GM18520 (cell line): ENCODE results near the gene PLGLB2.
"Not testable (repeated sequence)": the region's sequence is repeated elsewhere in the genome, so short reads cannot be mapped to it uniquely, and the experiment has no call there.

ENCODE experiments used
- ATAC-seq: cut with Tn5 transposase; IDR thresholded peaks from one replicate; pipeline ENCODE4 v1.9.1; 2021; ENCODE audit not compliant: unreplicated experiment

PLGLB2 gene

GRCh38 chr2:87747791-87748190 lies at the start of gene PLGLB2:
Gene PLGLB2, plus strand, starts transcription at chr2:87748087. Its CDS starts 67 bp downstream, at chr2:87748154.
- ATAC-seq = not testable (repeated sequence)

DNA sequence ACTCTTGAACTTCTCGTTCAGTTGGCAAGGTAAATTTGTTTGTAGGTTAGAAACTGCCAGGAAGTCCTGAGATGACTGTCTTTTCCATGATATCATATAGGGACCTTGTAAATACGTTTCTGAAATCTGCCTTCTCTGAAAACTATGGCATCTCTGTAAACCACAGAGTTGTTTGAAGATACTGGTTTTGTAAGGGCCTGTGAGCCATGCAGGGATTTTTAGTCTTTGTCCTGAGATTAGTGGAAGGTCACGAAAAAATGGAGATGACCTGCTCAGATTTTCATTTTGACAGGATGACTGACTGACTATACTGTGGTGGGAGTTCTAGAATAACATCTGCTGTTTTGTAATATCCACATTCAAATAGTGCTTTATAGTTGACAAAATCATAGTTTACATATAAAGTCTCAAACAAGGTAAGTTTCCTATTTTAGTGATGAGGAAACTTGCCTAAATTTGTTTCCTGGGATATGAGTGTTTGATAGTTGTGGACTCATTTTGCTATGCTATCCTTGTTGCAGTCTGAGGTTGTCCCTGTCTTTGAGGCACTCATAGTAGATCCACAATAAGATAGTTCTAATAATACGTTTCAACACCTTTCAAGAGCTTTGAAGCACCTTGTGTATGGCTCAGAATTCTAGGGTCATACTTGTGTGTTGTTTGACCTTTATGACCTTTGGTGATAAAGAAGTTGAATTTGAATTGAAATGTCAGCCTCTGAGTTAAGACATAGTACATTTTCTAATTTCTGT lies 43.1 kb upstream of the PLGLB2 start:
- ATAC-seq = not testable (repeated sequence)

DNA sequence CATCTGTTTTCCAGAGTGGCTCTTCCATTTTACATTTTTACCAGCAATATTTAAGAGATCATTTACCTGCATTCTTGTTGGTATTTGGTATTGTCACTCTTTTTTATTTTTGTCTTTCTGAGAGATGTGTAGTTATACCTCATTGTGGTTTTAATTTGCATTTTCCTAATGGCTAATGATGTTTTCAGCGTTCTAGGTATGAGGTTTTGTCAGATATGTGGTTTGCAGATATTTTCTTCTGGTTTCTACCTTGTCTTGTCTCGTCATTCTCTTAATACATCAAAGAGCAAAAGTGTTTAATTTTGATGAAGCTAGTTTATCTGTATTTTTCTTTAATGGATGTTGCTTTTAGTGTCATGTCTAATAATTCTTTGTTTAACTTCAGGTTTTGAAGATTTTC lies 39.5 kb upstream of the PLGLB2 start:
- ATAC-seq = peak; percentile 81

- ATAC-seq = not testable (repeated sequence)
Observed at GRCh38 chr2:87727940-87728599, 19.8 kb upstream of the PLGLB2 start.

- not testable (repeated sequence) for ATAC-seq
Observed at GRCh38 chr2:87740928-87741327, 7.0 kb upstream of the PLGLB2 start.

- not testable (repeated sequence) for ATAC-seq
Observed at GRCh38 chr2:87742393-87743108, 5.3 kb upstream of the PLGLB2 start.

DNA sequence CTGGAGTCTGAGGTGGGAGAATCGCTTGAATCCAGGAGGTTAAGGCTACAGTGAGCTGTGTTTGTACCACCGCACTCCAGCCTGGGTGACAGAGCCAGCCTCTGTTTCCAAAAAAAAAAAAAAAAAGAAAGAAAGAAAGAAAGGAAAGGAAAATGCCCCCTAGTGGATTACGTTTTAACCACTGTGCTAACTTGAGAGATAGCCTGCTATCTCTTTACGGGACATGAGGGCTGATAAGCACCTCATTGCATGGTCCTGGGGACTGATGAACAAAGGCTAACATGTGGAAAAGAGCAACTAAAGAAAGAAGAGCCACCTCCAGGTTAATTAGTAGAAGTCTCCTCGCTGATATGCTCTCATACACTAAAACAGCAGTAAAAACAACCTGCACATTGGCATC lies 4.2 kb upstream of the PLGLB2 start:
- ATAC-seq = not testable (repeated sequence)

GRCh38 chr2:87745353-87745951 lies 2.4 kb upstream of the PLGLB2 start:
- not testable (repeated sequence) for ATAC-seq

GRCh38 chr2:87748524-87748923 lies 637 bp downstream of the PLGLB2 start:
- not testable (repeated sequence) for ATAC-seq

DNA sequence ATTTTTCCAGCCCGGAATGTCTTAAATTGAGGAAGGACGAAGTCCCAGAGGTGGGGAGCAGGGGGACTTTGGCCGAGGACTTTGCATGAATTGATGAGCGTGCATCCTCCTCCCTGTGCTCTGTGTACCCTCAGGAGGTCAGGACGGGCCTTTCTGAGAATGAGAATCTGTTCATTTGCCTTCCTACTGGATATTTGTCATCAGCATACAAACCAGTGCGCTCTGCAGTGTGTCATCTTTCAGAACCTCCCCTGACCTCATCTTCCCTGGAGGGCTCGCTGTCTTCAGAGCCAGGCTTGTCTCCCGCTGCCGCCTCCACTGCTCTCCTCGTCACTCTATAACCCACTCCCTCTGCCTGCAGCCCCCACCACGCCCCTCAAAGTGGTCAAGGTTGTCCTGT lies 2.7 kb downstream of the PLGLB2 start:
- ATAC-seq = not testable (repeated sequence)

GRCh38 chr2:87754759-87755158 lies 6.9 kb downstream of the PLGLB2 start:
- not testable (repeated sequence) for ATAC-seq
